ENCODE measurements around the gene IL10.

- no peak for TF ChIP-seq POLR2A (IDR thresholded peaks at IDR 0.05; ENCODE audit: low read length)
- no peak for TF ChIP-seq GATA1 (IDR thresholded peaks at IDR 0.05; ENCODE audit: low read depth, low read length)
Measured at GRCh38 chr1:206788487-206789050, 16.3 kb upstream of the IL10 start.
